Hepatocyte (in vitro differentiated cells): ENCODE data around the gene CGGBP1. TPM values are rescaled to one million over a fixed set of nuclear protein-coding genes. Genes with fewer than 3 reads are reported as not detected.

Experiments
- DNase-seq: peaks from one replicate; pipeline ENCODE4 v3.0.0-alpha.2; 2016; ENCODE audit warnings: low spot score
- H2AFZ ChIP-seq: fragments of 200-600 bp; sonication (generic); 2 replicates; pipeline ENCODE4 v1.6.0; 2016; ENCODE audit warnings: antibody characterized with exemption, mild to moderate bottlenecking
- H3K27ac ChIP-seq: fragments of 200-600 bp; sonication (generic); 2 replicates; pipeline ENCODE4 v1.5.1; 2016; ENCODE audit warnings: mild to moderate bottlenecking
- H3K27me3 ChIP-seq: fragments of 200-600 bp; sonication (generic); 2 replicates; pipeline ENCODE4 v1.6.1; 2016
- H3K36me3 ChIP-seq: fragments of 200-600 bp; sonication (generic); replicated peaks from 2 replicates; pipeline ENCODE4 v1.5.1; 2016; ENCODE audit warnings: low read depth; ENCODE audit not compliant: insufficient read depth
- H3K4me1 ChIP-seq: fragments of 200-600 bp; sonication (generic); 2 replicates; pipeline ENCODE4 v1.5.1; 2016; ENCODE audit warnings: mild to moderate bottlenecking, moderate library complexity; ENCODE audit not compliant: insufficient read depth
- H3K4me2 ChIP-seq: fragments of 200-600 bp; sonication (generic); 2 replicates; pipeline ENCODE4 v1.6.0; 2016
- H3K4me3 ChIP-seq: fragments of 200-600 bp; sonication (generic); 2 replicates; pipeline ENCODE4 v1.5.1; 2016; ENCODE audit warnings: mild to moderate bottlenecking
- H3K79me2 ChIP-seq: fragments of 200-600 bp; sonication (generic); 2 replicates; pipeline ENCODE4 v1.6.0; 2017; ENCODE audit warnings: mild to moderate bottlenecking
- H3K9me2 ChIP-seq: fragments of 200-600 bp; sonication (generic); replicated peaks from 2 replicates; pipeline ENCODE4 v1.6.0; 2017; ENCODE audit warnings: mild to moderate bottlenecking; ENCODE audit not compliant: insufficient read depth
- H3K9me3 ChIP-seq: fragments of 200-600 bp; sonication (generic); 2 replicates; pipeline ENCODE4 v1.5.1; 2016; ENCODE audit warnings: low read depth, mild to moderate bottlenecking
- H4K20me1 ChIP-seq: fragments of 200-600 bp; sonication (generic); 2 replicates; pipeline ENCODE4 v1.6.0; 2016; ENCODE audit warnings: mild to moderate bottlenecking; ENCODE audit not compliant: insufficient read depth, poor library complexity, severe bottlenecking
- CTCF ChIP-seq: fragments of 200-600 bp; sonication (generic); IDR thresholded peaks from 2 replicates; pipeline ENCODE4 v1.5.1; 2016; ENCODE audit warnings: antibody characterized with exemption, mild to moderate bottlenecking; ENCODE audit not compliant: poor library complexity
- EZH2 ChIP-seq: fragments of 200-600 bp; sonication (generic); IDR thresholded peaks from 2 replicates; pipeline ENCODE4 v1.6.1; 2016; ENCODE audit warnings: antibody characterized with exemption, mild to moderate bottlenecking, borderline replicate concordance
- EZH2phosphoT487 ChIP-seq: fragments of 200-600 bp; sonication (generic); IDR thresholded peaks from one replicate; pipeline ENCODE4 v1.6.1; 2018; ENCODE audit warnings: antibody characterized with exemption, mild to moderate bottlenecking, low read depth, moderate library complexity; ENCODE audit not compliant: unreplicated experiment, severe bottlenecking
- WGBS: methylation state at CpG from one replicate; pipeline ENCODE4 v1.1.6; 2016; ENCODE audit warnings: low lambda C conversion rate; ENCODE audit errors: missing lambda C conversion rate; 5-methylcytosine and 5-hydroxymethylcytosine counted together
- polyA plus RNA-seq: library from polyadenylated mRNA; unstranded; fragments of >200 nt; fragmentation: Nextera tagmentation; extraction: Ambion mirVana; gene quantifications from 2 replicates; pipeline ENCODE4 v1.2.1, GENCODE V29; 2016
- total RNA-seq: library from RNA; depleted of rRNA; stranded (reverse); fragments of >200 nt; gene quantifications from 2 replicates; pipeline ENCODE4 v1.2.3, GENCODE V29; 2014

The CGGBP1 gene
- total and polyA plus RNA-seq, 2 experiments from 2014 or later: 46.6 to 75.9 TPM

- peak overlapping the region; percentile 75 for H2AFZ ChIP-seq
- no peaks in the 10 kb centered on the region for H3K27me3 ChIP-seq
- H3K4me1 ChIP-seq: peaks cover 18% of the 10 kb centered on the region
- DNase-seq: no peak
- H3K79me2 ChIP-seq: peaks cover 64% of the 10 kb centered on the region
- H3K4me3 ChIP-seq: peak overlapping the region; percentile 57
- no peaks in the 10 kb centered on the region for H3K36me3 ChIP-seq
- TF ChIP-seq EZH2phosphoT487 (no peak), CTCF (no peak), EZH2 (no peak)
- WGBS: 0% methylated on average over 8 of the region's 24 CpGs
- H3K4me2 ChIP-seq: peak overlapping the region; percentile 73
- no peaks in the 10 kb centered on the region for H3K9me2 ChIP-seq
- peaks cover 25% of the 10 kb centered on the region for H4K20me1 ChIP-seq
- no peaks in the 10 kb centered on the region for H3K9me3 ChIP-seq
- peak overlapping the region; percentile 98 for H3K27ac ChIP-seq
Measured at GRCh38 chr3:88058306-88058580, 562 bp downstream of the CGGBP1 start.

GRCh38 chr3:88057630-88058305 is 1.0 kb downstream of the CGGBP1 start:
- Histone ChIP-seq H3K4me3 (peak overlapping the region; percentile 57), H3K4me1 (peaks cover 18% of the 10 kb centered on the region), H3K27ac (peak overlapping the region; percentile 98), H3K79me2 (peaks cover 59% of the 10 kb centered on the region), H4K20me1 (peaks cover 20% of the 10 kb centered on the region), H3K9me2 (no peaks in the 10 kb centered on the region), H3K27me3 (no peaks in the 10 kb centered on the region), H3K9me3 (no peaks in the 10 kb centered on the region), H3K4me2 (peak overlapping the region; percentile 73), H3K36me3 (no peaks in the 10 kb centered on the region), H2AFZ (peak overlapping the region; percentile 75)
- peak; percentile 30 for DNase-seq
- WGBS: 18% methylated on average over 16 of the region's 16 CpGs
- TF ChIP-seq CTCF: peak; percentile 34
- no peak for TF ChIP-seq EZH2

- TF ChIP-seq CTCF: no peak
- TF ChIP-seq EZH2: no peak
- TF ChIP-seq EZH2phosphoT487: no peak
- Histone ChIP-seq H3K4me3 (no peak overlapping the region), H2AFZ (no peak overlapping the region), H3K4me2 (no peak overlapping the region), H3K9me3 (peaks cover 1% of the 10 kb centered on the region), H3K27me3 (no peaks in the 10 kb centered on the region), H3K9me2 (no peaks in the 10 kb centered on the region), H3K79me2 (no peaks in the 10 kb centered on the region), H4K20me1 (no peaks in the 10 kb centered on the region), H3K4me1 (no peaks in the 10 kb centered on the region), H3K36me3 (no peaks in the 10 kb centered on the region), H3K27ac (no peak overlapping the region)
- 90% methylated on average over 5 of the region's 5 CpGs for WGBS
- DNase-seq: no peak
Measured at GRCh38 chr3:88046766-88047165, 12.0 kb downstream of the CGGBP1 start.
